HG03439 (cell line): ENCODE measurements around the gene CUL7.
"Not testable (repeated sequence)": the region's sequence is repeated elsewhere in the genome, so short reads cannot be mapped to it uniquely, and the experiment has no call there.

Experiments
- ATAC-seq: cut with Tn5 transposase; IDR thresholded peaks from one replicate; pipeline ENCODE4 v1.9.1; 2021; ENCODE audit warnings: mild to moderate bottlenecking, moderate library complexity; ENCODE audit not compliant: unreplicated experiment

CUL7 gene

DNA sequence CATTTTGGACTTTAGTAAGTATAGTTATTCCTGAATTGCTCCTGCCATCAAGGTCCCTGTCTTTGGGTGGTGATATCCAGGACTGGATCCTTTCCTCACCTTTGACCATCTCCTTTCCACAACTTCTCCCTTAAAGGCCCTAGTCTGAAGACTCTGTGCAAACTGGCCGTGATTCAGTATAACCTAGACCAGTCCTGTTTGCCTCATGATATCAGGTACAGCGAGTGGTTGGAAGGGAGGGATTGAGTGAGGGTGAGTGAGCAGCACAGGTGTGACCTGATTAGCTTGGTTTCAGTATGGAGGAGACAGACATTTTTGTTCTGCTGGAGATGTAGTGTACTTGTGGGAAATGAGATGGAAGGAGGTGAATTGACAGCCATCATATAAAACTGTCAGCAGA lies 34.5 kb downstream of the CUL7 start:
- ATAC-seq = no peak

DNA sequence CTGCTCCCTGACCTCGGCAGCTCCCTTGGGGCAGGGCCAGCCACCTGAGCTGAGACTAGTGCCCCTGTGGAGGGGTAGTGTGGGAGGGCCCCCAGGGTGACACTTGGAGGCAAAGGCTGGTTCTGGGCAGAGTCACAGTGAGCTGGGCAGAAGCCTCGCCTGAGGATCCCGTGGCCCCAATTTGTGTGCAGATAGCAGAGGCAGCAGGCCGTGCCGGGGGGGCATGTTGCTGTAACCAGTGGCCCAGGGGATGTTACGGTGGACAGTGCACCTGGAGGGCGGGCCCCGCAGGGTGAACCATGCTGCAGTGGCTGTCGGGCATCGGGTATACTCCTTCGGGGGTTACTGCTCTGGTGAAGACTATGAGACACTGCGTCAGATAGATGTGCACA lies 36.7 kb downstream of the CUL7 start:
- ATAC-seq = no peak

DNA sequence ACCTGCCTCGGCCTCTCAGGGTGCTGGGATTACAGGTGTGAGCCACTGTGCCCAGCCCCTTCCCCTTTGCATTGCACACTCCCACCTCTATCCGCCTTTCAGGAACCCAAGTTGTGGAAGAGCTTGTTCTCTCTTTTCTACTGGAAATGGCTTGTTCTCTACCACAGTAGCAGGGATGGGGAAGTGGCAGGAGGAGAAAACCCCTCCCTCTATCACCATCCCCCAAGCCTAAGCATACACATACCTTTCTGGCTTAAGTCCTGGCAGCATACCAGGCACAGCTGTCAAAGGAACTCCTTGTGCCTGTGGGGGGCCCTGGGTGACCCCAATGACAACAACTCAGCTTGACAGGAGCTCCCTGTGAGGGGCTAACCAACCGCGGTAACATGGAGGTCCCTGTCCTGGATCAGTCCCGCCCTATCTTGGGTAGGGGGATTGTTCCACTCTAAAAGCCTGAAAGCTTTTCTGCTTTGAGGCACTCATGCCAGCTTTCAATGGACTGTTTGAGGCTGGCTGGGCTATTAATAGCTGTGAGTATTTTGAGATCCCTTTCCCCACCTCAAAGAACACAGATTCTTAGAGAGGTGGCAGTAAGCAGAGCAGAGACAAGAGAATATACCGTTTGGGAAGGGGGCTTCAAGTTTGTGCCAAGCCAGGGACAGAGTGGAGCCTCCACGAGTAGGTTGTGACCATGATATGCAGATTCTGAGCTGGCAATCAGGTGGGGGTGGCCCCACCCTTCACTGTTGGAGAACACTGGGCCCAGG lies 37.3 kb downstream of the CUL7 start:
- ATAC-seq = no peak

DNA sequence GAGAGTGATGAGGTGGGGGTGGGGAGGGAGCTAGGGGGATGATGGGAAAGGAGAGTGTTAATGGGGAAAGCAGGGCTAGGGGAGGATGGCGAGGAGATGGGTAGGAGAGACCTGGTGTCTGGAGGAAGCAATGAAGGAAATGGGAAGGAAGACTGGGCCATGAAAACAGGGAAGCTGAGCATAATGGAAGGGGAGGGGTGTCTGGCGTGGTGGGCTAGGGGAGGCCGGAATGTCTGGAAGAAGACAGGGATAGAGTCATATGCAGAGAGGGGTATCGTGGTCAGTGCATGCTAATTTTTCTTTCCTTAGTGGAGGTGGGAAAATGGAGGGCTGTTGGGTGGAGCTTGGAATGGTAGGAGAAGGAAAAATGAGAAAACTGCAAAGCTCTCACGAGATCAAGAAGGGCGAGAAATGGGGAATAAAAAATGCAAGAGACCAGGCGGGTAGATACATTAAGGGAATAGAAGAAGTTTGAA lies 39.2 kb downstream of the CUL7 start:
- no peak for ATAC-seq

DNA sequence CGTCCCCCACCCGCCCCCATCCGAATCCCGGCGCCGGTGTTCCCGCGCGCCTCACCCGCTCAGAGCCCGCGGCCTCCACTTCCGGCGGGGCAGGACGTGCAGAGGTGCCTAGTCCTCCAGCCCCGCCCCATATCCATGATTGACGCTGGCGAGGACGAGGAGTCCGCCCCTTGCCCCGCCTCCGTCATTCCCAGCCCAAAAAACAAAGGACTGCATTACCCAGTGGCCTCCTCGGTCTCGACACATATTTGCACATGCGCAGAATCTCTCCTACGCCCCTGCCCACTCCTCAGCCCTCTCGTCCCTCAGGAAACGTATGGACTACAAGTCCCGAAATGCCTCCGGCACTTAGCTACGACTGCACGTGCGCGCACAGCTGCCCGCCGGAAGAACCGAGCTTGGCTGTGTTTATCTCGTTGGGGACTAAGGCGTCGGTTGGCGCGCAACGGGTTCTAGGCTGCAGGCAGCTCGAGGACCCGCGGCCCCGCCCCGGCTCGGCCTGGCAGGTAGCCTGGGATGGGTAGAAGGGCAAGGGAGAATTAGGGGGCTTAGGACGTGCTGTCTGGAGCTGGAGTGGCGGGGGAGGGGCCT lies 39.7 kb downstream of the CUL7 start, which contains the start of the genes KLHDC3 and MEA1:
KLHDC3 (plus strand) TSS at position 407 of the 591 bp plus-strand sequence. CDS start 2,944 bp downstream, outside the sequence.
MEA1 (minus strand) TSS at position 104 of the 591 bp plus-strand sequence. CDS start 133 bp downstream, outside the sequence.
- peak; percentile 92 for ATAC-seq

GRCh38 chr6:43013097-43013842 lies 40.4 kb downstream of the CUL7 start:
- peak; percentile 0 for ATAC-seq

DNA sequence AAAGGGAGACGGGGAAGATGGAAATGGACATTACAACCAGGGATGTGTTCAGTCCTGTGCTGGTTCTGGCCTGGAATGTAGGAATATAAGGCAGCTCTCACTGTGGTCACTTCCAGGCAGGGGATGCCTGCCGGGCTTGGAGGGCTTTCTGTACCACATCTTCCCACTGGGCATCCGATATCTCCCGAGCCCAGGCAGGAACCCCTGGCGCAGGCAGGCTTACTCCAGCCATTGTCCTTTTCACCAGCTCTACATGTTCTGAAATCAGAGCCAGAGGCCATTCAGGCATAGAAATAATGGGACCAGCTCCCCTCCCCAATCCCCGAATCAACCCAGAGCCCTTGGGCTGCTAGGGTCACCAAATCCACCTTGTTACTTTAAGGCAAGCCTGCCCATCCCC lies 41.3 kb downstream of the CUL7 start:
- ATAC-seq = no peak

DNA sequence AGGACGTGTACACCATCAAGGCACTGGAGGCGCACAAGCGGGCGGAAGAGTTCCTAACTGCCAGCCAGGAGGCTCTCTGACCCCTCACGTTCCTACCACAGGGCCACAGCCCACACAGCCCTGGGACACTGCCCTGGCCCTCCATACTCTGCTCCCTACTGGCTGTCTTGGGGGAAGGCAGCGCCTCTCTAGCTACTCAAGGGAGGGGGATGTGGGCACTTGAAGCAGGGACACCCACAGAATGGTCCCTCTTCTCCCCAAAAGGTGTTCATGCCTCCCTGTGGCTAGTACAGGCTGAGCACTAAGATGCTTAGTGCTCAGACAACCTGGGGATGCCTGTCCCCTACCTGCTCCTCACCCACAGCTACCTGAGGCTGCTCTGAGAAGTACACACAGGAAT lies 42.4 kb downstream of the CUL7 start:
- no peak for ATAC-seq

GRCh38 chr6:43009124-43009523 lies 44.5 kb downstream of the CUL7 start:
- no peak for ATAC-seq

DNA sequence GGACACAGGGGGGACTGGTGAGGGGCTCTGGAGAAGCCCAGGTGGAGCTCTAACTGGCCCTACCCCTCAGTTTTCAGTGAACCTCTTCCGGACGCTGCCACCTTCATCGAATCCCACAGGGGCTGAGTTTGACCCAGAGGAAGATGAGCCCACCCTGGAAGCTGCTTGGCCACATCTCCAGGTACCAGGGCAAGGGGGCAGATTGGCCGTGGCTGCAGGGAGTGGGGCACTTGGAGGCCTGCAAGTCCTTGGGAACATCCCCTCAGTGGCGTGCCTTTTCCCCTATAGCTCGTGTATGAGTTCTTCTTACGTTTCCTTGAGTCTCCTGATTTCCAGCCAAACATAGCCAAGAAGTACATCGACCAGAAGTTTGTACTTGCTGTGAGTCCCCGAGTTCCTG lies 46.5 kb downstream of the CUL7 start:
- ATAC-seq = no peak

- no peak for ATAC-seq
Observed at GRCh38 chr6:43006251-43006650, 47.4 kb downstream of the CUL7 start.

- no peak for ATAC-seq
Observed at GRCh38 chr6:43005844-43006243, 47.8 kb downstream of the CUL7 start.

GRCh38 chr6:43001843-43002242 lies 51.8 kb downstream of the CUL7 start:
- no peak for ATAC-seq

DNA sequence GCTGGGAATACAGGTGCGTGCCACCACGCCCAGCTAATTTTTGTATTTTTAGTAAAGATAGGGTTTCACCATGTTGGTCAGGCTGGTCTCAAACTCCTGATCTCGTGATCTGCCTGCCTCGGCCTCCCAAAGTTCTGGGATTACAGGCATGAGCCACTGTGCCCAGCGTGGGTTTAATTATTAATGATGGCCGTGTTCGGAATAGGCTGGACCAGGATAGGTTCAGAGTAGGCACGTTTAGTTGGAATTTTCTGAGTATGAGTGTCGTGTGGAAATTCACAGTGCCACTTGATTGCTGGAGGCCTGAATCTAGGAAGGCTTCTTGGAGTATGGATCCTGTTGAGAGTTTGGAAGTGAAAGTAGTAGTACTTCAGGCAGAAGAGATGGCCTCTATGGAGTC lies 55.4 kb downstream of the CUL7 start:
- not testable (repeated sequence) for ATAC-seq

DNA sequence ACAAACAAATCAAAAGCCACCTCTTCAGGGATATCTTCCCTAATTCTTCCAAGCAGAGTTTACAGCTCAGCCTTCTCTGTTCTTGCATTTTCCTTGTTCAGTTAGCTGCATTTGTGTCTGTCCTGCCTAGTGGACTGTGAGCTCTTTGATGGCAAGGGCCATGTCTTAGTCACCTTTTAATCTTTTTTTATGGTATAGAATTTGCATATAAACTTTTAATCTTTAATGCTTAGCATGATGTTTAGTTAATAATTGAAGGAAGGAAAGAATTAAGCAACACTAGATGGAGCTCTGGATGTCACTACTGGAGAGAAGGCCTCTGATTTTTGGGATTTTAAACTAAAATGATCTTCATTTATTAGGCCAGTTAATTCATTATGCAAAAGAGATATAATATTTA lies 57.1 kb downstream of the CUL7 start:
- no peak for ATAC-seq

GRCh38 chr6:42993445-42993844 lies 60.2 kb downstream of the CUL7 start:
- ATAC-seq = no peak

GRCh38 chr6:42989923-42990322 lies 63.7 kb downstream of the CUL7 start:
- ATAC-seq = no peak

GRCh38 chr6:42988486-42989020 lies 65.1 kb downstream of the CUL7 start:
- no peak for ATAC-seq
